Activated naive CD8-positive, alpha-beta T cell treated with anti-CD3 and anti-CD28 coated beads, Interleukin-2, amount 50 U/mL, for 16 hours (primary cell): ENCODE results near the gene LRRC4B.

Source experiments
- DNase-seq: peaks from one replicate; pipeline ENCODE4 v3.0.0-alpha.2; 2020; ENCODE audit warnings: low read depth, low spot score

LRRC4B gene

GRCh38 chr19:50505856-50506611, 62.2 kb downstream of the LRRC4B start:
- DNase-seq: no peak

GRCh38 chr19:50501568-50502475, 66.4 kb downstream of the LRRC4B start:
- DNase-seq: no peak

DNA sequence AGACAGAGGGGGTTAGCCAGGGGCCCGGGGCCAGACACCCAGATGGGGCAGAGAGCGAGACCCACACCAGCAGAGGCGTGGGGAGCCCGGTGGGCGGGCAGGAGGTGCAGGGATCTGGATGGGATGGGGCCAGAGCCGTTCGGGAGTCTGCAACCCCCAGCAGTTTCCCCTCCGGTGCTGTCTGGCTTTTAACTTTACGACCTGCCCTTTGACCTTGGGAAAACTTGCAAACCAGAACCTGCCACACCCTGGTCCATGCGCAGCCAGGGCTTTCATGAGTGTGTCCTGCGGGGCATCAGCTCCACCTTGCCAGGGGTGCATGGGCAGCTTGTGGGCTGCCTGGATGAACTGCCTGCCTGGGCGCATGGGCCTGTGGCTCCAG, 67.1 kb downstream of the LRRC4B start:
- DNase-seq: no peak

- DNase-seq: no peak
These were observed 67.5 kb downstream of the LRRC4B start for GRCh38 chr19:50500753-50501151.

DNA sequence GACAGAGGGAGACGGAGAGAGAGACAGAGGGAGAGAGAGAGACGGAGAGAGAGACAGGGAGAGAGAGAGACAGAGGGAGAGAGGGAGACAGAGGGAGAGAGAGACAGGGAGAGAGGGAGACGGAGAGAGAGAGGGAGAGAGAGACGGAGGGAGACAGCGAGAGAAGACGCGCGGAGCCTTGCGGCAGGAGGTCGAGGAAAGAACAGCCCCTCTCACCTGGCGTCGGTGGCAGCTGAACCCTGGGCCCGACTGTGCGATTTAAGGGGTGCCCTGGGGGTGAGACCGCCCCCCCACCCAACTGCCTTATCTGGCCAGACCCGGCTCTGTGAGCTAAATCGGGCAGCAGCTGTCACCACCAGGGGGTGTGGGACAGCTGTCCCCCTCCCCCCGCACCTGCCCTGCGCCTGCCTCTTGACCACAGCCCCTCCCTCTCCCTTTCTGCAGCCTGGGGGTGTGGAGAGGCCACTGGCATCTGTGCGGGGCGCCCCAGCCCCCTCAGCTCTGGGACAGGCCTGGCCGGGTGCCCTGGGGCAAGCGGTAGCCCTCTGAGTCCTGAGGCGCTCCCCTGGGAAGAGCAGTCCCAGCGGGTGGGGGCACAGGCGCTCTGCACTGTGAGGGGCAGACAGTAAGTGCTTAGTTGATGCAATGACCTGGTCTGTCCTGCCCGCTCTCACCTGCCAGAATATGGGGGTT, 68.0 kb downstream of the LRRC4B start:
- DNase-seq: no peak

GRCh38 chr19:50498219-50499056, 69.8 kb downstream of the LRRC4B start:
- no peak for DNase-seq

GRCh38 chr19:50497022-50497405, 71.2 kb downstream of the LRRC4B start:
- DNase-seq: no peak

GRCh38 chr19:50496189-50497021, 71.8 kb downstream of the LRRC4B start:
- DNase-seq: no peak

GRCh38 chr19:50495020-50495531, 73.2 kb downstream of the LRRC4B start:
- no peak for DNase-seq

DNA sequence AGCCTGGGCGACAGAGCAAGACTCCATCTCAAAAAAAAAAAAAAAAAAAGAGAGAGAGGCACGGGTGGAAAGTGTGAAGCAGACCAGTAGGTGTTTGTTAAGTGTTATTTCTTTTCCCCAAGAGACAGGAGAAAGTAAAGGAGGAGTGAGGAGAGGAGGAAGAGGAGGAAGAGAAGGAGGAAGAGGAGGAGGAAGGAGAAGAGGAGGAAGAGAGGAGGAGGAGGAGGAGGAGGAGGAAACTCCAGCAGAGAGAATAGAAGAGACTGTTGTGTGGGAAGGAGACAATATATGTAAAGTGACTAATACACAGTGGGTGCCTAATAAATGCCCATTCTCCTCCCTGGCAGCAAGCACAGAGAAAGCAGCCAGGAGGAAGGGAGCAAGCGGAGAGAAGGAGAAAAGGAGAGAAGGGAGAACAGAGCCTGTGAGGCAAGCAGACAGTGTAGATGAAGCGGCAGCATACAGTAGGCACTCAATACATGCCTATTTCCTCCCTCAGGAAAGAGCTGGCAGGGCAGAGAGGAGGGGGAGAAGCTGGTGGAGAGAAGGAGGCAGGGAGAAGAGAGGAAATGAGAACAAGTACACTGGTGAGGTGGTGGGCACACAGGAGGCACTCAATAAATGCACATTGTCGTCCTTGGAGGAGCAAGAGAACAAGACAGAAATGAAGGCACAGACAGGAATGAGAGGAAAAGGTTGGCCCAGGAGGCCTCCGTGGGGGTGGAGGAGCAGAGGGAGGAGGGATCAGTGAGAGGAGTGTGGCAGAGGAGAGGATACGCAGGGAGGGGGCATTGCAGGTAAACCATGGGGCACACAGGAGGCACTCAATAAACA, 73.8 kb downstream of the LRRC4B start:
- no peak for DNase-seq

DNA sequence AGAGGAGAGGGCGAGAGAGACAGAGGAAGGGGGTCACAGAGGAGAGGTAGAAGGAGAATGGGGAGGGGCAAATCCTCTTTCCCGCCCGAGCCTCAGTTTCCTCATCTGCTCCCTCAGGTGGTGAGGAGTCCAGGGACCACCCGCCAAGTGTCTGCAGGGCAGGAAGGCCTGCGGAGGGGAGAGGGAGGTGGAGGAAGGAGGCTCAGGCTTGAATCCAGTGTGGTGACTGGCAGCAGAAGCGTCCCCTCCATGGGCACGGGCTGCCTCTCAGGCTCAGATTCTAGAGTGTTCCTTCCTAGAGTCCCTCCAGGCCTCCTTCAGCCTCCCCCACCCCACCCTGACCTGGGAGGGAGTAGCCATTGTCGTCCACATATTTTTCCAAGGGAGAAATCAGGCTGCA, 75.1 kb downstream of the LRRC4B start:
- no peak for DNase-seq

- no peak for DNase-seq
These were observed 75.8 kb downstream of the LRRC4B start for GRCh38 chr19:50492303-50493052.

DNA sequence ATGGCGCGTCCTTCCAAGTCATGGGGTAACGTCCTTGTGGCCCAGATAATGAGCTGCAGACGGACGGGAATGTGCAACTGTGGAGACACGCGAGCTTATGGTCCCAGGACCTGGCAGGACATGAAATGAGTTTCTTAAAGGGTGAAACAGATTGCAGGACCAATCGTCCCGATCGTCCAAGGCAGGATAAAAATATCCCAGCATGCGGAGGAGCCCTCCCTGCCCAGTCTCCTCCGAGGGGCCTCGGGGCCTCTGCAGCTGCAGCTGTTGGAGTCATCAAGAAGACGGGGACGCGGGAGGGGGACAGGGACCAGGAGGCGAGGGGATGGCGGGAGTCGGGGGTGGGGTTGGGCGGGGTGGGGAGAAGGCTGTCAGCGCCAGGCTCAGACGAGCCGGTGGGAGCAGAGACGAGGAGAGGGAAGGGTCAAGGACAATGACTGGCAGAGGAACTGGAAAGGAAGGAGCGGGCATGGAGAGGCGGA, 77.2 kb downstream of the LRRC4B start:
- no peak for DNase-seq

DNA sequence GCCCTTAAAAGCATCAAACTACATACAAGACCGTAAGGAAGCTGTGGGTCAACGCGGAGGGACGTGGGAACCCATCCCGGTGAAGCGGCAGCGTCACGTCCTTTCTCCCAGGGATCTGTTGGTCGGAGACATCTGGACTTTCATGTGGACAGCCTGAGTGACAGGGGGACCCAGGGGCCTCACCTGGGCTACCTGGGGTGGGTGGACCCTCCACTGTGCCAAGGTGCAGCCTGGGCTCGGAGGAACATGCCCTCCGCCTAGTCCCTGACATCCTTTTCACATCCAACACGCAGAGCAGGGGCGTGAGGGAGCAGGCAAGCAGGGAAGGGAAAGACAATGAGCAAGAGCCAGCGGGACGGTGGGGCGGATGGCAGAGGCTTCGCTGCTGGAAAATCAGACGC, 77.8 kb downstream of the LRRC4B start:
- no peak for DNase-seq

DNA sequence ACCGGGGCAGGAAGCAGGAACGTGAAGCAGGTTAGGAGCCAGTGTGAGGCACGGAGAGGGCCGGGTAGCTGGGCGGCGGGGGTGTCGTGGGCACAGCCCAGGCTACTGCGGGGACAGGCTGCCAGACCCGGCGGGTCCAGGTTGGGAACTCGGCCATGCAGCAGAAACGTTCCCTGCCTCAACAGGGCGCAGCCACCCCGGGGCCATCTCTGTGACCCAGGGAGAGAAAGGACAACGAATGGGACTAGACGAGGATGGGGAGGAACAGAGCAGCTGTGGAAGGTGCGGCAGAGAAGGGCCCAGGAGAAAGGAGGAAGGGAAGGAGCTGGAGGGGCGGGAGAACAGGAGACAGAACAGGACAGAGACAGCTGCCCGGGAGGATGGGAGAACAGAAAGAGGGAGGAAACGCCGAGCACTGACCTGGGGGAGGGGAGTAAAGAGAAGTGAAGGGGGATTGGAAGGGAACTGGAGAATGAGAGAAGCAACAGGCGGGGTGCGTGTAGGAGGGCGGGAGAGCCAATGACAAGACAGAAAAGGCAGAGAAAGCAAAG, 78.7 kb downstream of the LRRC4B start:
- no peak for DNase-seq

GRCh38 chr19:50488389-50489194, 79.6 kb downstream of the LRRC4B start:
- no peak for DNase-seq

DNA sequence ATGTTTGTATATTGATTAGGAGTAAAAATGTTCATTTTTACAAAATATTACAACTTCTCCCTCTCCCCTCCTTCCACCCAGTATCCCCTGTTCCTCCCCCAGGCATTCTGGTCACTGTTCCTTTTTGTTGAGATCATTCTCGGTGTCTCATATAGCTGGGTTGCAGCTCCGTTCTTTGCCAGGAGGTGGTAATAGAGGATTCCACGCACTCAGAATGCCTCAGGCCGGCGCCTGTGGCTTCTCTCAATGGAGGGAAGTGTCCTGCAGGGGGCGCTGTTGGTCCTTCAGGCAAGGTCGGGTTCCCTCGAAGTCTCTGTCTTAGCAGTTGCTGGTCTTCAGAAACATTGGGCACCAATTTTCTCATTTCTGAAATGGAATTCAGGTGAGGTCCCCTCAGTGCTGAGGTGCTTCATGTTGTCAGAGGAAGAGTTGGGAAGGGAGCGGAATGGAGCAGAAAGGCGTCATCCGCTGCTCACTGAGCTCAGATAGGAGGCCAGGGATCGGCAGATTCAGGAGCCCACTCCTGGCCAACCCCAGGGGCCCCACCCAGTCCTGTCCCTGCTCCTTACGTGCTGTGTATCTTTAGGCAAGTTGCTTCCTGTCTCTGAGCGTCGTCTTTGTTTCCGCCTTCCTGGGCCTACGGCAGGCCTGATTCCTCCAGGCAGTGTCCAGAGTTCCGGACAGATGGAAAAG, 81.3 kb downstream of the LRRC4B start:
- no peak for DNase-seq
